Breast epithelium (tissue), 4 donors: ENCODE measurements around the gene BMP2K. TPM values are rescaled to one million over a fixed set of nuclear protein-coding genes. Genes with fewer than 3 reads are reported as not detected.
A peak's percentile ranks its signal among the peaks of the same experiment; 100 is the strongest.

Experiments used
- DNase-seq, 2 donors: peaks; one replicate each; pipeline ENCODE4 v3.0.0-alpha.2; 2019; ENCODE audit warnings: low spot score in 2 of 2
- H3K27ac ChIP-seq, 2 donors: fragments of 200-600 bp; sonication (generic) in 1 of 2; one replicate each; pipeline ENCODE4 v1.5.1; 2016 to 2019; ENCODE audit warnings: mild to moderate bottlenecking in 1 of 2
- H3K27me3 ChIP-seq, 2 donors: fragments of 200-600 bp; sonication (generic) in 1 of 2; one replicate each; pipeline versions ENCODE4 v1.5.1 to v1.6.0; 2017 to 2019; ENCODE audit warnings: control low read depth in 1 of 2, mild to moderate bottlenecking in 1 of 2
- H3K36me3 ChIP-seq: fragments of 200-600 bp; one replicate; pipeline ENCODE4 v1.5.1; 2019
- H3K4me1 ChIP-seq, 2 donors: fragments of 200-600 bp; sonication (generic); one replicate each; pipeline ENCODE4 v1.5.1; 2016 to 2019; ENCODE audit warnings: control low read depth in 1 of 2
- H3K4me3 ChIP-seq, 3 donors: fragments of 200-600 bp; sonication (generic); 1 replicate in 2 of 3; 2 replicates in 1 of 3; pipeline ENCODE4 v1.5.1; 2016 to 2019; ENCODE audit warnings: mild to moderate bottlenecking in 3 of 3, moderate library complexity in 2 of 3
- H3K9me3 ChIP-seq, 2 donors: fragments of 200-600 bp; sonication (generic) in 1 of 2; one replicate each; pipeline ENCODE4 v1.5.1; 2016 to 2019; ENCODE audit warnings: control low read depth in 1 of 2
- CTCF ChIP-seq, 3 donors: fragments of 450-650 bp; IDR thresholded peaks; one replicate each; pipeline ENCODE4 v1.5.1; 2016 to 2017; ENCODE audit warnings: antibody characterized with exemption in 3 of 3, mild to moderate bottlenecking in 3 of 3, moderate library complexity in 3 of 3
- POLR2A ChIP-seq: fragments of 450-650 bp; IDR thresholded peaks from one replicate; pipeline ENCODE4 v1.6.1; 2016; ENCODE audit warnings: antibody characterized with exemption, mild to moderate bottlenecking, moderate library complexity
- POLR2AphosphoS5 ChIP-seq, 3 donors: sonication (generic); formaldehyde crosslinking; IDR thresholded peaks; one replicate each; pipeline ENCODE4 v1.6.1; 2017; ENCODE audit warnings: antibody characterized with exemption in 3 of 3
- intact Hi-C: fragments of 100-400 bp; cut with DNase I; formaldehyde crosslinking; loops from one replicate; pipeline ENCODE4 v1.15.1; 2023; ENCODE audit warnings: low total_unique reads
- total RNA-seq, 3 donors: library from RNA; depleted of rRNA; stranded (reverse); fragments of >200 nt; gene quantifications; one replicate each; pipeline ENCODE4 v1.1.0, GENCODE V29; 2016

BMP2K gene
- total RNA-seq, 3 donors from 2014 or later: 42.3 to 134 (median 42.4) TPM

DNA sequence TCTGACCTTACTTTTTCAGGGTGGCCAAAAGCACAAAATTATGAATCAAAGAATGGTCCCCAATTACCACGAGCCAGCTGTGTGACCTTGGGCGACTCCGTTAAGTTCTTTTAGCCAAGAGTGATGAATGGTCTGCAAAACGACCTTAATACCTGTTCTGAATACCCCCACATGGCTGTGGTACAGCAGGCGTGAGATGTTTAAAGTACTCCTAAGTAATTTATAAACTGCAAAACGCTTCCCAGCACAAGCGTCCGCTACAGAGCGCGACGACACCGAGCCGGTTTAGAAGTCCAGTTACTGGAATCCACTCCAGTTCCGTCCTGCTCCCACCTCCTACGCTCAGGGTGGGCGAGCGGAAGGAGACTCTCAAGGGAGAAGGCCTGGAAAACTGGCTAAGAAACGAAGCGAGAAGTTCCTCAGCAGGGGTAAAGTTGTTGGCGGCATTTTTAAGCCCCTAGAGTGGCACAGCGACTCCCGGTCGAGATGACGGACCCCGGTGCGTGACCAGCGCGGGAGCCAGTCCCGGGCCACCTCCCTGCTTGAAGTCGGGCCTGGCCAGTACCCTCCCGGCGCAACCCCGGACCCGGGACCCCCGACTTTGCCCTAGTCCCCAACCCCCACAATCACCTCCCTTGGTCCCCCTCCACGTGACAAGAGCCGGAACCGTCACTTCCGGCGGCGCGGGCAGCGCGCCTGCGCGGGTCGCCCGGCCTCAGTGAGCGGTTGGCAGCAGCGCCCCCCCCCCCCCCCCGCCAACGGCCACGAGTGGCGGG, 659 bp upstream of the BMP2K start:
- Histone ChIP-seq H3K4me3 (peak overlapping the region; percentile 75 to 88 (median 86)), H3K9me3 (no peaks in the 10 kb centered on the region), H3K27me3 (no peaks in the 10 kb centered on the region), H3K4me1 (no peaks in the 10 kb centered on the region), H3K36me3 (no peaks in the 10 kb centered on the region), H3K27ac (peak overlapping the region; percentile 99)
- intact Hi-C loops: loop anchor here (10.0 kb wide), 1 partner anchor 131 kb away; no protein-coding TSS in a partner anchor
- peak; percentile 83 to 84 for DNase-seq
- TF ChIP-seq CTCF (IDR thresholded peaks at IDR 0.05) (no peak), POLR2AphosphoS5 (IDR thresholded peaks at IDR 0.05) (peak in 2 of 3 donors; percentile 53 to 74), POLR2A (peak; percentile 21)

DNA sequence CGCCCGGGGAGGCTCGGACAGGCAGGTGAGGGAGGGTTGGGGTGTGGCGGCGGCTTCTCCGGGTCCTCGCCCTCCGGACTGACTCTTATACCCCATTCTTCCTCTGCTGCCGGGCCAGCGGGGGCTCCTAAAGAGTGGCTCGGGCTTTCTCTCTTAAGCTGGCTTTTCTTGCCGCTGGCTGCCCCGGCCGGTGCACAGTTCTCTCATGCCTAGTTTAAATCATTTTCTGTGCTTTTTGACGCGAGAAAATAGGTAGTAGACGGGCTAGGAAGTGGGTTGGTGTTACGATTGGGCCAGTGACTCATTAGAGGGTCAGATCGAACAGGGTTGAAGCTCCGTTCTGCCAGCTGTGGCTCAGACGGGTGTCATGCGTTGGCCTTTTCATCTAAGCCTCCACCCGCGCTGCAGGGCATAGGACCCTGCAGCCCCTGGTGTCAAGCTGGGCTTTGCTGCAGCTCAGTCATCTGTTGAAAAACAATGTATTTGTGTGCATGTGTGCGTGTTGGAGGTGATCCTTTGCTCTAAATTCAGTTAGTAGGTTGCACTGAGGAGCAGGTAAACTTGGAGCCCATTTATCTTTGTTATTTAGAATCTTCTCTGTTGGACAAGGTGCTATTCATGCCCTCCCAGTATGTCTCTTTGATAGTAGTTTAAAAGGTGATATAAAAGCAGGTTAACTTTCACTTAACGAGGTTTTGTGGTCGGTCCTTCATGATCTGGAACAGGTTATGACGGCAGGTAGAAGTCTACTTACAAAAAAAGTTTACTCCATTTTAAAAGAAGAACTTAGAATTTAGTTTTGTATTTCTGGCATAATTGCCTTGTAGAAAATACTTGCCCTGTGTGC, 802 bp downstream of the BMP2K start:
- intact Hi-C loops: loop anchor here (10.0 kb wide), 1 partner anchor 132 kb away; no protein-coding TSS in a partner anchor
- Histone ChIP-seq H3K27ac (peak overlapping the region; percentile 99), H3K27me3 (no peaks in the 10 kb centered on the region), H3K4me3 (peak overlapping the region; percentile 75 to 88 (median 86)), H3K9me3 (no peaks in the 10 kb centered on the region), H3K4me1 (no peaks in the 10 kb centered on the region), H3K36me3 (no peaks in the 10 kb centered on the region)
- peak in 1 of 2 donors; percentile 25 for DNase-seq
- TF ChIP-seq CTCF (IDR thresholded peaks at IDR 0.05): no peak
- TF ChIP-seq POLR2AphosphoS5 (IDR thresholded peaks at IDR 0.05): no peak
- no peak for TF ChIP-seq POLR2A

DNA sequence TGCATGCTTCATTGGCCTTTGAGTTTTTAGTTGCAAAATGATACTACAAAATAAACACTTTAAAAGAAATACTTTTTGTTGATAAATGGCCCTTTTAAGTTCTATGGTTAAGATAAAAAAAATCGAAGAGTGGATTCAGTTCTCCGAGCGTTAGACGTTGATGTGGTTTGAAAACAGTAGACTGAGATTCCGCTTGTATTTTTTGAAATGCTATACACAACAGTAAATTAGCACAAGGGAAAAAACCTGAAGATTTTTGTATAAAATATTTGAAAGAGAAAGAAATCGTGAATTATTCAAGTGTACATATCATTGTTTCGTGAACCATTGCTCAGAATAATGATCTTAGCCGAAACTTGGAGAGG, 1.4 kb downstream of the BMP2K start:
- Histone ChIP-seq H3K9me3 (no peaks in the 10 kb centered on the region), H3K4me3 (peak overlapping the region; percentile 75 to 88 (median 86)), H3K36me3 (no peaks in the 10 kb centered on the region), H3K27me3 (no peaks in the 10 kb centered on the region), H3K4me1 (no peaks in the 10 kb centered on the region), H3K27ac (peak overlapping the region in 1 of 2 donors; percentile 99)
- TF ChIP-seq POLR2A: no peak
- no peak for TF ChIP-seq CTCF (IDR thresholded peaks at IDR 0.05)
- no peak for TF ChIP-seq POLR2AphosphoS5 (IDR thresholded peaks at IDR 0.05)
- intact Hi-C loops: loop anchor here (10.0 kb wide), 1 partner anchor 133 kb away; no protein-coding TSS in a partner anchor
- DNase-seq: no peak

DNA sequence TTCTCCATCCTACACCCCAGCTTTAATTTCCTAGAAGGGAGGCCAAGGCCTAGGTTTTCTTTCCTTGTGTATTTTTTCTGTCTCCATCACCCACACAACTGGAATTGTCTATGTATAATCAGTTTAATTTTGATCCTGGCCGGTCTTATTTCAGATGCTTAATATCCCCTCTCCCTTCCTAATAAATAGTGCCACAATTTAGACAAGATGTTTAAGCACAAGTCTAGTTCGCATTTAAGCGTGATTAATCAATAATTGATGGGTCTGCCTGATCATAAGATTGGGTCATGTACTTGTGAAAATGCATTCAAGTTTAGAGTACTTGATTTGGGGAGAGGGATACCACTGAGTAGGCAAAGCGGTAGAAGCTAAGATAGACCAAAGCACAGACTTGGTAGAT, 2.4 kb downstream of the BMP2K start:
- DNase-seq: no peak
- H3K36me3 ChIP-seq: no peaks in the 10 kb centered on the region
- no peaks in the 10 kb centered on the region for H3K9me3 ChIP-seq
- H3K4me3 ChIP-seq: peak overlapping the region in 2 of 3 donors; percentile 3 to 86
- no peak overlapping the region for H3K27ac ChIP-seq
- intact Hi-C loops: loop anchor here (2.0 to 10.0 kb wide), 2 partner anchors 38 to 134 kb away; no protein-coding TSS in a partner anchor
- no peaks in the 10 kb centered on the region for H3K27me3 ChIP-seq
- no peaks in the 10 kb centered on the region for H3K4me1 ChIP-seq
- TF ChIP-seq POLR2A (no peak), CTCF (IDR thresholded peaks at IDR 0.05) (no peak), POLR2AphosphoS5 (IDR thresholded peaks at IDR 0.05) (no peak)
